GM13976 (cell line): ENCODE measurements around the gene SPSB1.

Source experiments
- DNase-seq: peaks from one replicate; pipeline ENCODE4 v3.0.0; 2012; ENCODE audit warnings: low spot score
- CTCF ChIP-seq: IDR thresholded peaks from 2 replicates; pipeline ENCODE4 v1.5.1; 2012; ENCODE audit warnings: borderline replicate concordance, mild to moderate bottlenecking; ENCODE audit not compliant: insufficient read depth; ENCODE audit errors: extremely low read depth, missing control alignments, control extremely low read depth
- in situ Hi-C: fragments of 300-500 bp; cut with MboI; formaldehyde crosslinking; loops from one replicate; pipeline ENCODE4 v1.12.0; 2022; ENCODE audit warnings: low sequenced_read_pairs, mixed read lengths, inconsistent platforms; ENCODE audit not compliant: unreplicated experiment

The SPSB1 gene

GRCh38 chr1:9328201-9328600 lies 35.5 kb downstream of the SPSB1 start:
- no peak for DNase-seq
- in situ Hi-C loops = no loop called here
- no peak for TF ChIP-seq CTCF

- no peak for DNase-seq
- in situ Hi-C loops = no loop called here
- TF ChIP-seq CTCF = no peak
These were observed 36.0 kb downstream of the SPSB1 start for GRCh38 chr1:9328715-9329114.

GRCh38 chr1:9331016-9331415 lies 38.3 kb downstream of the SPSB1 start:
- in situ Hi-C loops = no loop called here
- DNase-seq = no peak
- no peak for TF ChIP-seq CTCF

GRCh38 chr1:9331558-9332346 lies 39.1 kb downstream of the SPSB1 start:
- DNase-seq = no peak
- no peak for TF ChIP-seq CTCF
- in situ Hi-C loops = no loop called here

- in situ Hi-C loops = no loop called here
- TF ChIP-seq CTCF = no peak
- DNase-seq = no peak
These were observed 39.9 kb downstream of the SPSB1 start for GRCh38 chr1:9332513-9333143.

GRCh38 chr1:9338397-9339246 lies 45.9 kb downstream of the SPSB1 start:
- TF ChIP-seq CTCF = no peak
- no peak for DNase-seq
- in situ Hi-C loops = no loop called here
